Prostate gland (tissue), 2 donors: Measurements from ENCODE around the gene VSNL1. TPM values are rescaled to one million over a fixed set of nuclear protein-coding genes. Genes with fewer than 3 reads are reported as not detected.

Experiments used
- DNase-seq: peaks from one replicate; pipeline ENCODE4 v3.0.0-alpha.2; 2019; ENCODE audit warnings: low spot score
- H3K27ac ChIP-seq, 2 donors: fragments of 200-600 bp; sonication (generic); 2 replicates each; pipeline ENCODE4 v1.5.1; 2017 to 2019
- H3K27me3 ChIP-seq: fragments of 200-600 bp; sonication (generic); replicated peaks from 2 replicates; pipeline ENCODE4 v1.5.1; 2019; ENCODE audit not compliant: insufficient read depth
- H3K36me3 ChIP-seq, 2 donors: fragments of 200-600 bp; sonication (generic); 1 replicate in 1 of 2; 2 replicates in 1 of 2; pipeline versions ENCODE4 v1.5.1 to v1.8.1; 2017 to 2019
- H3K4me1 ChIP-seq: fragments of 200-600 bp; sonication (generic); replicated peaks from 2 replicates; pipeline ENCODE4 v1.5.1; 2019
- H3K4me3 ChIP-seq, 2 donors: fragments of 200-600 bp; sonication (generic); 2 replicates each; pipeline ENCODE4 v1.5.1; 2017 to 2019
- H3K9me3 ChIP-seq: fragments of 200-600 bp; sonication (generic); 2 replicates; pipeline ENCODE4 v1.5.1; 2017
- CTCF ChIP-seq, 4 experiments: fragments of 200-600 bp in 2 of 4; fragments of 450-650 bp in 2 of 4; sonication (generic) in 2 of 4; IDR thresholded peaks; 1 replicate in 3 of 4; 2 replicates in 1 of 4; pipeline ENCODE4 v1.5.1; 2016 to 2019; ENCODE audit warnings: antibody characterized with exemption in 4 of 4, mild to moderate bottlenecking in 2 of 4, moderate library complexity in 2 of 4
- POLR2A ChIP-seq: fragments of 450-650 bp; IDR thresholded peaks from one replicate; pipeline ENCODE4 v1.6.1; 2016; ENCODE audit warnings: antibody characterized with exemption, mild to moderate bottlenecking
- POLR2AphosphoS5 ChIP-seq: sonication (generic); formaldehyde crosslinking; IDR thresholded peaks from one replicate; pipeline ENCODE4 v1.6.1; 2017; ENCODE audit warnings: antibody characterized with exemption
- WGBS: methylation state at CpG from one replicate; pipeline ENCODE4 v1.1.5; 2018; 5-methylcytosine and 5-hydroxymethylcytosine counted together
- intact Hi-C: fragments of 100-400 bp; cut with DNase I; formaldehyde crosslinking; loops from one replicate; pipeline ENCODE4 v1.14.2; 2022
- total RNA-seq, 2 donors: library from RNA; depleted of rRNA; stranded (reverse); fragments of >200 nt; gene quantifications; one replicate each; pipeline ENCODE4 v1.1.0, GENCODE V29; 2016

The VSNL1 gene
- total RNA-seq, 2 donors from 2014 or later: 4.4 to 11.7 TPM

GRCh38 chr2:17584689-17585088 lies 44.2 kb downstream of the VSNL1 start:
- DNase-seq: no peak
- intact Hi-C loops: no loop called here

DNA sequence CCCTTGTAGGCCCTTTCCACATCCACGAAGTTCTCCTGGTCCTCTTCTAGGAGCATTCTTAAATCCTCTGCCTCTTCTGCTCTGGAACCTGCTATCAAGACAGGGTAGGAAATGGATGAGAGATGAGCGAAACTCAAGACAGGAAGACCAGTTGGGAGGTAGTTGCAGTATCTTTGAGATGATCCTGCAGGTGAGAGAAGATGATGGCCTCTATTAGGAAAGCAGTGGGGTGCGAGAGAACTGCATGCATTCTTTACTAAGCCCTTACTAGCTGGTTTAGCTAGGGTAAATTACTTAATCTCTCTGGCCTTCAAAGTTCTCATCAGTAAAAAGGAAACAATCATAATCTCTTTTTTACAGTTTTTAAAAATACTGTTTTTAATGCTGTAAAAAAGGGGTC lies 47.0 kb downstream of the VSNL1 start:
- H3K36me3 ChIP-seq: no peaks in the 10 kb centered on the region

More at GRCh38 chr2:17584689-17585088, 44.2 kb downstream of the VSNL1 start:
- Histone ChIP-seq H3K36me3 (no peaks in the 10 kb centered on the region), H3K4me3 (no peak overlapping the region), H3K27me3 (no peaks in the 10 kb centered on the region), H3K27ac (no peak overlapping the region), H3K9me3 (no peaks in the 10 kb centered on the region), H3K4me1 (peaks cover 3% of the 10 kb centered on the region)
- 66% methylated on average over 4 of the region's 4 CpGs for WGBS
- TF ChIP-seq CTCF (IDR thresholded peaks at IDR 0.05) (no peak), POLR2AphosphoS5 (no peak), POLR2A (no peak)

DNA sequence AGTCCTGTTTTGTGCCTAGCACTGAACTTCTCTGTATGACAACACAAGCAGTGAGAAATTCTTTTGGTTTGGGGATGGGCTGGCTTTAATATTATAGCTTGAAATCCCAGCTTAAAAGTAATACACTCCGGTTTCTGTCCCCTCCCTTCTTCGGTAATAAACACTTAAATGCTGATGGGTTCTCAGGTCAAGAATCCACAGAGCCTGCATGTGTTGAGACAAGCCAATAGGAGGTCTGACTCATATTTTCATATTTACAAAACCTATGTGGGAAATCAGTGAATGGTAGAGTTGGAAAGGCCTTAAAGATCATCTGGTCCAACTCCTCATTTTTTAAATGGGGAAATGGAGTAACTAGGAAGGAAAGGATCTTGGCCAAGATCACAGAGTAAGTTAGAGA lies 47.5 kb downstream of the VSNL1 start:
- no peaks in the 10 kb centered on the region for H3K4me1 ChIP-seq
- no peak overlapping the region for H3K4me3 ChIP-seq
- TF ChIP-seq POLR2A (no peak), CTCF (IDR thresholded peaks at IDR 0.05) (no peak), POLR2AphosphoS5 (peak; percentile 46)
- no peak for DNase-seq
- no peak overlapping the region for H3K27ac ChIP-seq
- H3K27me3 ChIP-seq: no peaks in the 10 kb centered on the region
- WGBS: 45% methylated on average over 2 of the region's 2 CpGs
- H3K36me3 ChIP-seq: no peaks in the 10 kb centered on the region
- intact Hi-C loops: no loop called here
- H3K9me3 ChIP-seq: no peaks in the 10 kb centered on the region

More for the DNA sequence above, 47.0 kb downstream of the VSNL1 start:
- DNase-seq: no peak
- H3K9me3 ChIP-seq: no peaks in the 10 kb centered on the region
- H3K27ac ChIP-seq: no peak overlapping the region
- no peak overlapping the region for H3K4me3 ChIP-seq
- no peaks in the 10 kb centered on the region for H3K27me3 ChIP-seq
- TF ChIP-seq CTCF (IDR thresholded peaks at IDR 0.05) (no peak), POLR2AphosphoS5 (no peak), POLR2A (no peak)
- intact Hi-C loops: no loop called here
- WGBS: 95% methylated on average over 3 of the region's 3 CpGs
- H3K4me1 ChIP-seq: no peaks in the 10 kb centered on the region

- no peak overlapping the region for H3K4me3 ChIP-seq
- H3K4me1 ChIP-seq: no peaks in the 10 kb centered on the region
- no peak for DNase-seq
- 63% methylated on average over 2 of the region's 2 CpGs for WGBS
- TF ChIP-seq POLR2A: no peak
- TF ChIP-seq CTCF (IDR thresholded peaks at IDR 0.05): no peak
- TF ChIP-seq POLR2AphosphoS5: no peak
- H3K27me3 ChIP-seq: no peaks in the 10 kb centered on the region
- no peaks in the 10 kb centered on the region for H3K36me3 ChIP-seq
- H3K27ac ChIP-seq: no peak overlapping the region
- H3K9me3 ChIP-seq: no peaks in the 10 kb centered on the region
- intact Hi-C loops: no loop called here
Observed at GRCh38 chr2:17589406-17590035, 49.0 kb downstream of the VSNL1 start.

GRCh38 chr2:17590342-17590911 lies 49.9 kb downstream of the VSNL1 start:
- Histone ChIP-seq H3K9me3 (no peaks in the 10 kb centered on the region), H3K4me3 (no peak overlapping the region), H3K36me3 (no peaks in the 10 kb centered on the region), H3K4me1 (no peaks in the 10 kb centered on the region), H3K27ac (no peak overlapping the region), H3K27me3 (no peaks in the 10 kb centered on the region)
- peak; percentile 19 for DNase-seq
- intact Hi-C loops: no loop called here
- 54% methylated on average over 2 of the region's 2 CpGs for WGBS
- TF ChIP-seq POLR2AphosphoS5: peak; percentile 22
- no peak for TF ChIP-seq POLR2A
